HG03135 (cell line): ENCODE measurements around the gene CREM.
"Not testable (repeated sequence)": the region's sequence is repeated elsewhere in the genome, so short reads cannot be mapped to it uniquely, and the experiment has no call there.

Experiments used
- ATAC-seq: cut with Tn5 transposase; IDR thresholded peaks from one replicate; pipeline ENCODE4 v1.9.1; 2021; ENCODE audit warnings: mild to moderate bottlenecking, moderate library complexity; ENCODE audit not compliant: unreplicated experiment

Gene CREM

DNA sequence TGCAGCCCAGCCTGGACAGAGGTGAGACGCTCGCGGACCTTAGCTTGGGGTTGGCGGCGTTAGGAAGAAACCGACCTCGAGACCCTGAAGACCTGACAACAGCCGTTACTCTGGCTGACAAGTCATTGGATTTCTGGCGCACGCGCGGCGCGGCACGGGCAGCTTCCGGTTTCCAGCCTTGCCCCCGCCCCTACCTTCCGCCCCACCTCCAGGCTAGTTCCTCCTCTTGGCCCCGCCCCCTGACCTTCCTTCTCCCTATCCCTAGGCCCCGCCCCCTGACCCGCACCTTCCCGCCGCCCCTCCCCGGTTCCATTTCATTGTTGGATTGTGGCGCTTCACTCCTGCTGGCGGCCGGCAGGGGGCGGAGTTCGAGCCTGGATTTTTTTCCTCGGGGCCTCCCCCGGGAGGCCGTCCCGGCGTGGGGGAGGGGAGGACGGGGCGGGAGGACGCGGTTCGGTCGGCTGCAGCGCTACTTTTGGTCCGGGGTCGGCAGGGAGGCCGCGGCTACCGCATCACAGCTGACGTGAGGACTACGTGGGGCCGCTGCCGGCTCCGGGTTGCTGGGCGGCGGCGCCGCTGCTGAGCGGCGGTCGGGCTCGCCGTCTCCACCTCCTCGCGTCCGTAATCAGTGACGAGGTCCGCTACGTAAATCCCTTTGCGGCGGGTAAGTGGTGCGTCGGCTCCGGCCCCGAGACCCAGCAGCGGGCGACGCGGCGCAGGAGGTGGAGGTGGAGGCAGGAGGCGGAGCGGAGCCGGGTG is at the start of gene CREM:
CREM (plus strand) TSS at position 317 of the 759 bp plus-strand sequence. CDS start 10,990 bp downstream, outside the sequence.
- peak; percentile 81 for ATAC-seq

DNA sequence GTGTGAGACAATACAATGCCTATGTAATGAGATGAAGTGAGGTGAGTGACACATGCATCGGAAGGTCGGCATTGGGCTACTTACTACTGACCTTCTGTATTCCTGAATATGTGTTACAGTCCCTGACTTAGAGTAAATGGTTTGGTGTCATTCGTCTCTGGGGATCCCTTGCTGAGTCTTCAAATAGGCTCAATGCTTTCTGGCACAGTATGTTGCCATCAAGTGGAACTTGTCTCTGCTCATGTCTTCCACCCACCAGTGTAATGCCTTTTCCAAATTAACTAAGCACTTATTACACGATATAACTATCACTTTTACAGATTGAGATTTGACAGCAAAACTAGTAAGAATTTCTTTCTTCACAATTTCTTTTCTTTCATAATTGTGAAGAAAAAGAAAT is 47.4 kb upstream of the CREM start:
- no peak for ATAC-seq

DNA sequence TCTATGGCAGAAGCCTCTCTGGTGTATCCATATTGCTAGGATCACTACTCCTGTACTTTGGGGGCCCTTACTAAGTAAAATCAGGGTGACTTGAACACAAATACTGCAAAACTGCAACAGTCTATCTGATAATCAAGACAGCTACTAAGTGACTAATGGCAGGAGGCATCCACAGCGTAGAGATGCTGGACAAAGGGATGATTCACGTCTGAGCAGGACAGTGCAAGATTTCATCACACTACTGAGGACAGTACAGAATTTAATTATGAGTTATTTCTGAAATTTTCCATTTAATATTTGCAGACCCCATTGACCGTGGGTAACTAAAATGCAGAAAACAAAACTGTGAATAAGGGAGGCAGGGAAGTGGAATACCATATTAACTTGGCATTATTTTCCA is 46.9 kb upstream of the CREM start:
- ATAC-seq, result no peak

DNA sequence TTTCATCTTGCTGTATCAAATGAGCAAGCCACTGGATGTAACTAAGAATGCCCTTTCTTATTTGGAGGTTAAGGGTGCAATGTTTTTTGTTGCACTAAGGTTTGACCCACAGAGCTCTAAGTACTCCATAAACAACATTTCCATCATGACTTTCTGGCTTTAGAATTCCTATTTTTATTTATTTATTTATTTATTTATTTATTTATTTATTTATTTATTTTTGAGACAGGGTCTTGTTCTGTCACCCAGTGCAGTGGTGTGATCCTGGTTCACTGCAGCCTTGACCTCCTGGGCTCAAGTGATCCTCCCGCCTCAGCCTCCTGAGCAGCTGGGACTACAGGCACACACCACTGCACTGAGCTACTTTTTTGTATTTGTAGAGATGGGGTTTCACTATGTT is 46.4 kb upstream of the CREM start:
- not testable (repeated sequence) for ATAC-seq

DNA sequence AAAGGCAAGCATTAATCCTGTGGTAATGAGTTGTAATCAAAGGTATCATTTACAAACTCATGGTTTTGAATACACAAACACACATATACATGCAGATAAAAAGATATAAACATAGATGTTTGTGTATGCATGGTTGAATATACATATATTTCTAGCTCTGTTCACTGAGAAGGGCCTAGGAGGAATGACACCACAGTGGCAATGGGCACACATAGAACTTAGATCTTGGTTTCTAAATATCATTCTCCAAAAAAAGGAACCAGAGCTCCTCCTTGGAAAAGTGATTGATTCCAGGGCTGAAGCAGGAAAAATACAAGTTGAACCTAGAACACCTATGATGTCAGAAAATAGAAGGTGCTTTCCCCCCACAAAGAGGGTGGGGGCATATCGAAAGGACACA is 43.4 kb upstream of the CREM start:
- ATAC-seq, result no peak

DNA sequence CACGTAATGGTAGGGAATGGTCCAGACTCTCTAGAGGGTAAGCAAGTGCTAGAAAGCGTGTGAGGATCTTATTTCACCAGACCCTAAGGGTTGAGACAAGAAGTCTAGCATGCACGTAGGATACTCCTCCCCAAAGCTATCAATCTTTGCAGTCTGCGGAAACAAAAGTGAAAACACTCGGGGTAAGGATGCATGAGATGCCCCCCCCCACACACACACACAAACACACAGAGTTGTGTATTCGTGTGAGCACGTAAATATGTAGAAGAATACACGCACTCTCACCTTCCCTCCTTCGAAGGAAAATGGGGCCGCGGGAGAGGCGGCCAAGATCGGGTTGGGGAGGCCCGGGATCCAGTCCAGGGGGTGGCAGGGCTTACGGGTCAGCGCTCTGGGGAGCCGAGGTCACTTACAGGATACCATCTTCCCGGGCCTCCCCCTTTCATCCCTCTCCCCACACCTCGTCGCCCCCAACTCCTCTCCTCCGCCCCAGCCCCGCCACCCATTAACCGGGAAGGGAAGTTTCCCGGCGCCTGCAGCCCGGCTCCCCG is 37.0 kb upstream of the CREM start:
- peak; percentile 37 for ATAC-seq

DNA sequence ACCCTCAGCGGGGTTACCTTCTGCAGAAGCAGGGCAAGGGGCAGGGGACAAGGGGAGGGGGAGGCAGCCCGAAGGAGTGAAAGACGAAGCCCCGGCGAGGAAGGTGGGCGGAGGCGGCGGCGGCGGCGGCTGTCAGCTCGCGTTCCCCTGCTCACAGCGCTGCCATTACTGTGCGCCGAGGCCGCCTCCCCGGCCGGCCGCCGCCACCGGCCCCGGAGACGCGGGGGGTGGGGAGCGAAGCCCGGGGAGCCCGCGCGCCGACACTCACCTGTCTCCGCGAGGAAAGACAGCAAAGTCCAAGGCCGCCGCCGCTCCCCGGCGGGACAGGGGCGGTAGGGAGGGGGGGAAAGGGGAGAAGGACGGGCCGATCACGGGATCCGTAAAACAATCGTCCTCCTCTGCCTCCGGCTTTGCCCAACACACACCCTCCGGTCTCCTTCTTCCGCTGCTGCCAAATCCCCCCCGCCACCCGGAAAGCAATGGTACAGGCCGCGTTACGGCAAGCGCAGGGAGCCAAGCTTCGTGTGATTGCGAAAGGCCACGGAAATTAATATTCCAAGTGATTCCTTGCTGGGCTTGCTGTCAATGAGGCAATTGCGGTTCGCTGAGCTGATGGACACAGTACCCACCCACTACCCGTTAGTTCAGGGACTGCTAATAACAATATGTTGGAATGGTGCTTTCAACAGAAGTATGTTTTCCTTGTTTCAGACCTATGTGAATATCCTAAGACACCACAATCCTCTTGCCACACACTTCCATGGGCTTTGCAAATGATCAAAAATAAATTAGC is 36.3 kb upstream of the CREM start, which contains the start of gene CUL2:
CUL2 (minus strand) TSS at position 180 of the 793 bp plus-strand sequence. CDS start 19,024 bp downstream, outside the sequence.
- ATAC-seq, result peak; percentile 94

DNA sequence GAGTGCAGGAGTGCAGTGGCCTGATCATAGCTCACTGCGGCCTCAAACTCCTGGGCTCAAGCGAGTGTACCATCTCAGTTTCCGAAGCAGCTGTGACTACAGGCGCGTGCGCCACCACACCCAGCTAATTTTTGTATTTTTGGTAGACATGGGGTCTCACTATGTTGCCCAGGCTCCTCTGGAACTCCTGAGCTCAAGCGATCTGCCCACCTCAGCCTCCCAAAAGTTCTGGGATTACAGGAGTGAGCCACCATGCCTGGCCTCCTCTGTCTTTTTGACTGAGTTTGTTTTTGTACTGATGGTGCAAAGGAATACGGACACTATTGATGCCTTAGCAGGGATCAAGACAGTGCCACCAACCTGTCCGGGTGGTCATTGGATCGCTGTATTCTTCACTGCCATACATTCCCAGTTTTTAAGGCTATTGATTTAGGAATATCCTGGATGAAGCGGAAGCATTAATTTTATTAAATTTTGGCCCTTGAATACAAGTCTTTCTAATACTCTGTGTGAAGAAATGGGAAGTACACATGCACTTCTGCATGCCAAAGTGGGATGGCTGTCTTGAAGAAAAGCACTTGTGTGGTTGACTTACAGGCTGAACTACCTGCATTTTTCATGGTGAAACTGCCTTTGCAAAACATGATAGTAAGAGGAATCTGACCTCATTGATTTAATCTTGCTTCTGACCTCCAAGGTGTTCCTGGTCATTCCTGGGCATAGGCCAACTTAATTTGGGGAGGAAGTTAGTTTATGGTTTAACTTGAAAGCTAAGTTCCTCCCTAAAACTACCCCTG is 34.5 kb upstream of the CREM start:
- ATAC-seq, result no peak

DNA sequence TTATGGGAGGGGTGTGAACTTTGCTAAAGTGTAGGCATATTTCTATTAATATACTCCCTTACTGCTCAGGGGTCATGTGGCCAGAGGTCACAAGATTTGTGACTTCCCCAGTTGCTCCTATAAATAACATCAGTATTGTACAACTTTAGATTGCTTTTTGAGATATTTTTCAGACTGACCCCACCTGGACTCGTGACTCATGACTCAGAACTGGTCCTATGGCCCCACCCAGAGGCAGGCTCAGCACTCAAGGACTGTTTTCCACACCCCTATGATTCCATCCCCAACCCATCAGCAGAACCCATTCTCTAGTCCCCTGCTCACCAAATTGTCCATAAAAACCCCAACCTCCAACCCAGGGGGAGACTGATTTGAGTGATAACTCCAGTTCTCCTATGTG is 33.8 kb upstream of the CREM start:
- no peak for ATAC-seq

DNA sequence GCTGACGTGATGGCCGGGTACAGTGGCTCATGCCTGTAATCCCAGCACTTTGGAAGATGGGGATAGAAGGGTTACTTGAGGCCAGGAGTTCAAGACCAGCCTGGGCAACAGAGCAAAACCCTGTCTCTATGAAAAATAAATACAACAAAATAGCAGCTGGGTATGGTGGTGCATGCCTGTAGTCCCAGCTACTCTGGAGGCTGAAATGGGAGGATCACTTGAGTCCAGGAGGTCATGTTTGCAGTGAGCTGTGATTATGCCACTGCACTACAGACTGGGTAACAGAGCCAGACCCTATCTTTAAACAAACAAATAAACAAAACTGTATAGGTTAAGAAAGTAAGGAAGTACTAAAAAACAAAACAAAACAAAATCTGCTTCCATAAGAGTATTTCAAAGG is 30.3 kb upstream of the CREM start:
- no peak for ATAC-seq

DNA sequence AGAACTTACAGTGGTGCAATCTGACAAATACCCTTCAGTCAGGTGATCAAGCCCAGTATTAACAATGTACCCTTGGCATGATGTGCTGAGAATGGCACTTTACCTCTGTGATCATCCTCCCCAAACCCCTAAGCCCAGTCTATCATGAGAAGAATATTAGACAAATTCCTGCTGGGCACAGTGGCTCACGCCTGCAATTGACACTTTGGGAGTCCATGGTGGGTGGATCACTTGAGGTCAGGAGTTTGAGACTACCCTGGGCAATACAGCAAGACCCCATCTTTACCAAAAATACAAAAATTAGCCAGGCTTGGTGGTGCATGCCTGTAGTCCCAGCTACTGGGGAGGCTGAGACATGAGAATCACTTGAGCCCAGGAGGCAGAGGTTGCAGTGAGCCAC is 29.1 kb upstream of the CREM start:
- no peak for ATAC-seq

DNA sequence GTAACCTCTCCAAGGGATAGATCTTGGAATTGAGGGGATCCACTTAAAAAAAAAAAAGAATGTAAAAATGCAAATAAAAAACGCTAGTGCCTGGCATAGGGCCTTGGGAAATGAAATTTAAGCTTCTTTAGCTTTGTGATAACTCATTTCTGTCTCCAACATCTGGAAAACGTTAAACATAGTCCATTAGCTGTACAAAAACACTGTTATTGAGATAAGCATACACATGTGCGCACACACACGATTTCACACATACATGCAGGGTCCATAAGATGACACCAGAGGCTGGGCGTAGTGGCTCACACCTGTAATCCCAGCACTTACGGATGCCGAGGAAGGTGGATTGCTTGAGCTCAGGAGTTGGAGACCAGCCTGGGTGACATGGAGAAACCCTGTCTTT is 22.8 kb upstream of the CREM start:
- ATAC-seq, result no peak

DNA sequence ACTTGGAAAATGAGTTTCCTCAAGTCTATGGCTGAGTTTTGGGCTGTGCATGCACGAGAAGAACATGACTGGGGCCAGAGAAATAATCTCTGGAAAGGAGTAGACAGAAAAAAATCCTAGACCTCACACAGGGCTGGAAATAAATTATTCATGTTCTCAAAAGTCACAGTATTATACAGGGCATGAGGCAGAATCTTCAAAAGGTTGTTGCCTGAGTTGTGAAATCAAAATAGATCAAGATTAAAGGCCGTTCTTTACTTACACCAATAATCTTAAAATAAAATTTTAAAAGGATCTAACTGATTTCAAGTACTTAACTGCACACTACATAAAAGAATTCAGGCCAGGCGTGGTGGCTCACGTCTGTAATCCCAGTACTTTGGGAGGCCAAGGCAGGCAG is 14.1 kb upstream of the CREM start:
- ATAC-seq, result no peak

DNA sequence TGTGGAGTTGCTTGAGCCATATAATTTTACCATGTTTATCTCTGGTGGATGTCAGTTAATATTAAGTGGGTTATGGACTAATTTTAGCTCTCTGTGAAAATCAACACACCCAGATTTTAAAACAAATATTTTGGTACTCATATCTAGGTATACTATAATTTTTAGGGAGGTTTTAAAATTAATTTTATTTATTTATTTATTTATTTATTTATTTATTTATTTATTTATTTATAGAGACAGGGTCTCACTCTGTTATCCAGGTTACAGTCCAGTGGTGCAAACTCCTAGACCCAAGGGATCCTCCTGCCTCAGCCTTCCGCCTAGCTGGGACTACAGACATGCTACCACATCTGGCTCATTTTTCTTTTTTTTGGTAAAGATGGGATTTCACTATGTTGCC is 7.3 kb upstream of the CREM start:
- ATAC-seq, result no peak

DNA sequence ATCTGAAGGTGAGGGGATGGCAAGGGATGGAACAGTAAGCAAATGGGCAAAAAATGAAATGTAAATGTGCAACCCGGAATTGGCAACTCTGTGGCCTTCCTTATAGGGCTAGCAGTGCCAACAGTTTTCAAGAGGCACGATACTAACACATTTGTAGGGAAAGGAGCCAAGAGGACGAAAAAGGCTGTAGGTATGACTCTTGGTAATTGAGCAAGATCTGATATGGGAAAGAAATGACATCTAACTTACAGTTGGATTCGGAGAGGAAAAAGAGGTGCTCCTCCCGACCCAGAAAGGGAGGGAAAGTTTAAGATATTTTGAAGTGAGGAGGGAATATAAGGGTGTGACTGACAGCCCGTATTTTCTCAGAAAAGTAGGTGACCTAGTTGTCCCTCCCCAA is 2.1 kb upstream of the CREM start:
- ATAC-seq, result no peak

DNA sequence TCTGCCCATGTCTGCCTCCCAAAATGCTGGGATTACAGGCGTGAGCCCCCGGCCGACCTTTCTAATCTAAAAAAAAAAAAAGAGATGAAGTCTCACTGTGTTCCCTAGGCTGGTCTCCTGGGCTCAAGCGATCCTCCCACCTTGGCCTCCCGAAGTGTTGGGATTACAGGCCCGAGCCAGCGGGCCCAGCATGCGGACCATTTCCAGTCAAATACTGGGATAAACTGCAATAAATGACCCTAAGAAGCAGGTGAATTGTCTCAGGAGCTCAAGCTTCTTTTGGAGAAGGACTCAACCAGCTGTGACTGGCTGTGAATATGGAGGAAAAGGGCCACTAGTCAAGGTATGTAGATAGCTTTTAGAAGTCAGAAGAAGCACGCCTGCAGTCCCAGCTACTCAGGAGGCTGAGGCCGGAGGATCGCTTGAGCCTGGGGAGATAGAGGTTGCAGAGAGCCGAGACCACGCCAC is 550 bp upstream of the CREM start:
- peak; percentile 2 for ATAC-seq

DNA sequence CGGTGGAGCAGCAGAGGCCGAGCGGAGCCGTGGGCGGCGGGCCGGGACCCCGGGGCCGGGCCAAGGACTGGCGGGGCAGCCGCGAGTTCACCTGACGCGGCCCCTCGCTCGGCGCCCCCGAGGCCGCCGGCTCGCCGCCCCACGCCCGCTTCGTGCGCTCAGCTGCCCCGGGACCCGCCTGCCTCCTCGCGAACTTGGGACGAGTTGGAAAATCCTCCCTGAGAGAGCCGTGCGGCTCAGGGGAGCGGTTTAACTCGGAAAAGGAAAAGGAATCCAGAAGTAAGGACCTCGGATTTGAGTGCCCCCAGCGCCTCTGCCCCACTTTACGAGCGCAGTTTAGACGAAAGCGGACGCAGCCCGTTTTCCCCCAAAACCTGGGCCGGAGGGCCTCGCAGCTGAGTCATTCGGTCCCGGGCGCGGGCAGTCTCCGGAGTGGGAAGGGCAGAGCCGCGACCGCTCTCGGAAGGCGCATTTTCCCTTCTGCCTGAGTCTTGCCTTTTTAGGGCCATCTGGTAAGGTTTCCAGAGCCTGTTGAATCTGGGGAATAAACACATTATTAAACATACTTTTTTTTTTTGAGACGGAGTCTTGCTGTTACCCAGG is 744 bp downstream of the CREM start:
- peak; percentile 16 for ATAC-seq

DNA sequence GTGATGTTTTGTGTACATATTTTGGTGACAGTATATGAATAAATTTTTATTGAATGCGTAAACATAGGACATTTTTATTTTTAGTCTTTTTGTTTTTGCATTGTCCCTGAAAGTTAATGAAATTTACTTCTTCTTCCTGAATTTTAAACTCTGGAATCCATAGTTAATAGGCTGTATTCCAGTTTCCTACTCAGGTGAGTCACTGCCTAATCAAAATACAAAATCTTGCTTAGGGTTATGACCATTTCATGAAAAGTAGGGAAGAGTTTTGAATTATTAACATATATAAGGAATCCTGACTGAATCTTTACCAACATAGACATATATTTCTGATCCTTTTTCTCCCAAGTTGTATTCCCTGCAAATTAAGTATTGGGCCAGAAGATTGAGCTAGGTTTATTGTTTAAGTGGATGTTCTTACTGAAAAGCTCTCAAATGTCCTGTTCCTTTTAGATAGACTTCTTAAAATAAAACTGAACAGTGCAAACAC is 2.6 kb downstream of the CREM start:
- no peak for ATAC-seq

DNA sequence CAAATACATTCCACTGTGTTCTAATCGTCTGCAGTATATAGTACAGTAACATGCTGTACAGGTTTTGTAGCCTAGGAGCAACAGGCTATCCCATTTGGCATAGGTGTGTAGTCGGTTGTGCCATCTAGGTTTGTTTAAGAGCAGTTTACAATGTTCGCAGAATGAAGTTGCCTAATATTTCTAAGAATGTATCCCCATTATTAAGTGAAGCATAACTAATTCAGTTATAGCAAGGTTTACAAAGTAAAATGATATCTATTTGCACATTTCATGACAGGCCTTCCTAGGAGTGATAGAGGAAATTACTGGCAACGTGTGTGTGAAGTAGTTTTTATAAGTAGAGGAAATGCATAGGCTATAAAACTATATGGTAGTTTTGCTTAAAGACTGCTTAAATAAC is 4.0 kb downstream of the CREM start:
- ATAC-seq, result no peak

DNA sequence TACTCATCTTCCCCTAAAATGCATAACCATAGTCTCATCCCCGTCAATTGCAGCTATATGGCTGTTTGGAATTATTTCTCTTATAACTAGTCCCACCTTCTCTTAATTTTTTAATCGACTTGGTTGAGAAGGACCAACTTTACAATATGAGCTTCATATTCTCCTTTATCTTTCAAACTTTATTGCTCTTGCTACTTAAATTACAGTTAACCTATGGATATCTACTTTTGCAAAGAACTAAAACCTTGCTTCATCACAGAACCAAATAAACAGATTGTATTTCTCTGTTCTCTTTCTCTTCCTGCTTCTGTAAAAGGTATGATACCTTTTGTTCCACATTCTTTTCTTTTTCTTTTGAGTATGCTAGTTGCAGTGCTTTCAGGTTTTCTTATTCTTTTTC is 6.1 kb downstream of the CREM start:
- no peak for ATAC-seq
